GM10266 (cell line): ENCODE measurements around the gene LGI4.

Source experiments
- DNase-seq: peaks from one replicate; pipeline ENCODE4 v3.0.0; 2012; ENCODE audit errors: extremely low spot score
- CTCF ChIP-seq: IDR thresholded peaks from 2 replicates; pipeline ENCODE4 v1.5.1; 2012; ENCODE audit warnings: mild to moderate bottlenecking, low read depth; ENCODE audit not compliant: control insufficient read depth, insufficient read depth; ENCODE audit errors: missing control alignments

The LGI4 gene

GRCh38 chr19:35100588-35101533 is 34.0 kb downstream of the LGI4 start:
- TF ChIP-seq CTCF = no peak
- no peak for DNase-seq

- DNase-seq = no peak
- TF ChIP-seq CTCF = no peak
These were observed 35.0 kb downstream of the LGI4 start for GRCh38 chr19:35099897-35100275.

GRCh38 chr19:35099155-35099896 is 35.5 kb downstream of the LGI4 start:
- TF ChIP-seq CTCF = no peak
- DNase-seq = no peak

- no peak for DNase-seq
- no peak for TF ChIP-seq CTCF
These were observed 36.3 kb downstream of the LGI4 start for GRCh38 chr19:35098413-35099049.

GRCh38 chr19:35095667-35096368 is 39.0 kb downstream of the LGI4 start:
- no peak for TF ChIP-seq CTCF

GRCh38 chr19:35094656-35095055 is 40.2 kb downstream of the LGI4 start:
- no peak for TF ChIP-seq CTCF
- DNase-seq = no peak

More at GRCh38 chr19:35095667-35096368, 39.0 kb downstream of the LGI4 start:
- no peak for DNase-seq
